Left colon (tissue), 2 donors: ENCODE measurements around the gene GKN1. TPM values are rescaled to one million over a fixed set of nuclear protein-coding genes. Genes with fewer than 3 reads are reported as not detected.
"Not testable (repeated sequence)": the region's sequence is repeated elsewhere in the genome, so short reads cannot be mapped to it uniquely, and the experiment has no call there.

Source experiments
- ATAC-seq: fragments of 200-7000 bp; cut with Tn5 transposase; one replicate; pipeline ENCODE4 v1.9.1; 2020; ENCODE audit warnings: mild to moderate bottlenecking, moderate library complexity
- DNase-seq, 2 donors: peaks; one replicate each; pipeline ENCODE4 v3.0.0-alpha.2; 2020
- intact Hi-C, 2 donors: fragments of 100-400 bp; cut with DNase I in 1 of 2; cut with micrococcal nuclease in 1 of 2; formaldehyde crosslinking; loops; one replicate each; pipeline versions ENCODE4 v1.11.2 to v1.14.0; 2022; cut with DNase I, micrococcal nuclease
- total RNA-seq, 2 donors: library from RNA; stranded (reverse); fragmentation: NEBNext Ultra II Directional; extraction: Animal tissue kit (Norgen Biotek cat#: 25700); gene quantifications; one replicate each; pipeline ENCODE4 v1.2.1, GENCODE V29; 2021
- donor health status: DM: no; HTN: no; CAD: no.
- donor health status: DM: yes; HTN: yes; CAD: no.

The GKN1 gene
- total RNA-seq, 2 donors from 2014 or later: not detected

- ATAC-seq (no peak), DNase-seq (no peak)
- intact Hi-C loops: no loop called here
Measured at GRCh38 chr2:68952887-68953521, 21.4 kb upstream of the GKN1 start, which contains the start of gene GKN2. Gene GKN2, minus strand, starts transcription at chr2:68952893. Its CDS starts 32 bp downstream, at chr2:68952861.

GRCh38 chr2:68955432-68955831 lies 19.0 kb upstream of the GKN1 start:
- intact Hi-C loops, ATAC-seq, DNase-seq: not testable (repeated sequence)

GRCh38 chr2:68959001-68959400 lies 15.4 kb upstream of the GKN1 start:
- intact Hi-C loops: no loop called here
- ATAC-seq (no peak), DNase-seq (no peak)

GRCh38 chr2:68961380-68961779 lies 13.1 kb upstream of the GKN1 start:
- peak; percentile 79 for ATAC-seq

GRCh38 chr2:68964282-68964681 lies 10.2 kb upstream of the GKN1 start:
- intact Hi-C loops: no loop called here
- no peak for ATAC-seq

More at GRCh38 chr2:68961380-68961779, 13.1 kb upstream of the GKN1 start:
- intact Hi-C loops: no loop called here
- DNase-seq: no peak

GRCh38 chr2:68968221-68968620 lies 6.2 kb upstream of the GKN1 start:
- no peak for ATAC-seq
- no peak for DNase-seq
- intact Hi-C loops: no loop called here

More at GRCh38 chr2:68964282-68964681, 10.2 kb upstream of the GKN1 start:
- DNase-seq: no peak

GRCh38 chr2:68969736-68970490 lies 4.5 kb upstream of the GKN1 start:
- intact Hi-C loops: no loop called here
- ATAC-seq (no peak), DNase-seq (no peak)

GRCh38 chr2:68970566-68971265 lies 3.7 kb upstream of the GKN1 start:
- intact Hi-C loops: no loop called here
- ATAC-seq (no peak), DNase-seq (no peak)

- ATAC-seq (peak; percentile 68), DNase-seq (no peak)
- intact Hi-C loops: no loop called here
Measured at GRCh38 chr2:68971591-68972231, 2.7 kb upstream of the GKN1 start.

- ATAC-seq (no peak), DNase-seq (no peak)
- intact Hi-C loops: no loop called here
Measured at GRCh38 chr2:68974946-68975665, 670 bp downstream of the GKN1 start.

- DNase-seq: no peak
- ATAC-seq: no peak
- intact Hi-C loops: no loop called here
Measured at GRCh38 chr2:68975844-68976243, 1.4 kb downstream of the GKN1 start.

GRCh38 chr2:68977453-68977852 lies 3.0 kb downstream of the GKN1 start:
- intact Hi-C loops: no loop called here
- no peak for ATAC-seq
- no peak for DNase-seq

GRCh38 chr2:68978098-68978497 lies 3.7 kb downstream of the GKN1 start:
- no peak for DNase-seq
- ATAC-seq: no peak
- intact Hi-C loops: no loop called here

- DNase-seq (no peak), ATAC-seq (no peak)
- intact Hi-C loops: no loop called here
Measured at GRCh38 chr2:68980956-68981355, 6.5 kb downstream of the GKN1 start.

GRCh38 chr2:68987021-68987503 lies 12.6 kb downstream of the GKN1 start:
- intact Hi-C loops: no loop called here
- DNase-seq (no peak), ATAC-seq (no peak)

GRCh38 chr2:68989035-68989434 lies 14.6 kb downstream of the GKN1 start:
- DNase-seq (no peak), ATAC-seq (no peak)
- intact Hi-C loops: no loop called here

- intact Hi-C loops: no loop called here
Measured at GRCh38 chr2:68992341-68992740, 17.9 kb downstream of the GKN1 start.

GRCh38 chr2:68992933-68993332 lies 18.5 kb downstream of the GKN1 start:
- no peak for DNase-seq
- ATAC-seq: no peak
- intact Hi-C loops: no loop called here

More at GRCh38 chr2:68992341-68992740, 17.9 kb downstream of the GKN1 start:
- DNase-seq: no peak
- ATAC-seq: no peak

- intact Hi-C loops: no loop called here
Measured at GRCh38 chr2:68993660-68994059, 19.2 kb downstream of the GKN1 start.

More at GRCh38 chr2:68993660-68994059, 19.2 kb downstream of the GKN1 start:
- DNase-seq: no peak
- no peak for ATAC-seq
